ENCODE measurements around the gene PAGE4.

DNA sequence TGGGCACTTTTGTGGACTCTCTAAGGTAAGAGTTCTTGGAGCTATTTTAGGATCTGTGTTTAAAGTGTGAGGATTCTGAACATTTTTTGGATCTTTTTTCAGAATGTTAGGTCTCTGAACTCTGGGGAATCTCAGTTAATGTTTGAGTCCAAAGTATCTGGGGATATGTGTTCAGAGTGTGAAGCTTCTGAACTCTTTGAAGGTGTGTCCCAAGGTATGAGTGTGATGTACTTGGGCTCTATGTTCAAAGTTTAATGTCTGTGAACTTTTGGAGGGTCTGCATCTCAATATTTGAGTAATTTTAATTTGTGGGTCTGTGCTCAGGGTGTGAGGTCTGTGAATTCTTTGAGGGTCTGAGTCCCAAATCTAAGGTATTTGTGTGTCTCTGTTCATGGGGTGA, 35.4 kb upstream of the PAGE4 start:
- TF ChIP-seq POLR2A (IDR thresholded peaks at IDR 0.05) = no peak
- TF ChIP-seq, protein P1, sequence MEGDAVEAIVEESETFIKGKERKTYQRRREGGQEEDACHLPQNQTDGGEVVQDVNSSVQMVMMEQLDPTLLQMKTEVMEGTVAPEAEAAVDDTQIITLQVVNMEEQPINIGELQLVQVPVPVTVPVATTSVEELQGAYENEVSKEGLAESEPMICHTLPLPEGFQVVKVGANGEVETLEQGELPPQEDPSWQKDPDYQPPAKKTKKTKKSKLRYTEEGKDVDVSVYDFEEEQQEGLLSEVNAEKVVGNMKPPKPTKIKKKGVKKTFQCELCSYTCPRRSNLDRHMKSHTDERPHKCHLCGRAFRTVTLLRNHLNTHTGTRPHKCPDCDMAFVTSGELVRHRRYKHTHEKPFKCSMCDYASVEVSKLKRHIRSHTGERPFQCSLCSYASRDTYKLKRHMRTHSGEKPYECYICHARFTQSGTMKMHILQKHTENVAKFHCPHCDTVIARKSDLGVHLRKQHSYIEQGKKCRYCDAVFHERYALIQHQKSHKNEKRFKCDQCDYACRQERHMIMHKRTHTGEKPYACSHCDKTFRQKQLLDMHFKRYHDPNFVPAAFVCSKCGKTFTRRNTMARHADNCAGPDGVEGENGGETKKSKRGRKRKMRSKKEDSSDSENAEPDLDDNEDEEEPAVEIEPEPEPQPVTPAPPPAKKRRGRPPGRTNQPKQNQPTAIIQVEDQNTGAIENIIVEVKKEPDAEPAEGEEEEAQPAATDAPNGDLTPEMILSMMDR (IDR thresholded peaks at IDR 0.05) = no peak

All from prostate gland (tissue), 2 donors.